Measurements from ENCODE around the gene MYOG.

DNA sequence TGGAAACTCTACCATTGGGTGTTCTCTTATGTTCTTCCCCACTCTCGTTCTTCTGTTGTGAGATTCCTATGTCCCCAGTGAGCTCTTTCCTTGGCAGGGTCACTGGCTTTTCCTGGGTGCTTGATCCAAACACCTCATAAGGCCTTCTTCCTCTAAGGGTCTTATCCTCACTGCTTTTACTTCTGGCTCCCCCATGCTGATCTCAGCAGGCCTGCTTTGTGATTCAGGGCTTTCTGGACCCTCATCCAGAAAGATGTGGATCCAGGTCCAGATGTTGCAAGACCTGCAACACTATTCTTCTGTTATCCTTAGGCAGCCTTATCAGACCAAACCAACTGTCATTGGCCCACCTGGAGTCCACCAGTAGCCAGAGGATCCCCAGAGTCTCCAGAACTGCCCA lies 11.2 kb upstream of the MYOG start:
- no peak for TF ChIP-seq POLR2AphosphoS5 (IDR thresholded peaks at IDR 0.05)
- TF ChIP-seq, protein P1, sequence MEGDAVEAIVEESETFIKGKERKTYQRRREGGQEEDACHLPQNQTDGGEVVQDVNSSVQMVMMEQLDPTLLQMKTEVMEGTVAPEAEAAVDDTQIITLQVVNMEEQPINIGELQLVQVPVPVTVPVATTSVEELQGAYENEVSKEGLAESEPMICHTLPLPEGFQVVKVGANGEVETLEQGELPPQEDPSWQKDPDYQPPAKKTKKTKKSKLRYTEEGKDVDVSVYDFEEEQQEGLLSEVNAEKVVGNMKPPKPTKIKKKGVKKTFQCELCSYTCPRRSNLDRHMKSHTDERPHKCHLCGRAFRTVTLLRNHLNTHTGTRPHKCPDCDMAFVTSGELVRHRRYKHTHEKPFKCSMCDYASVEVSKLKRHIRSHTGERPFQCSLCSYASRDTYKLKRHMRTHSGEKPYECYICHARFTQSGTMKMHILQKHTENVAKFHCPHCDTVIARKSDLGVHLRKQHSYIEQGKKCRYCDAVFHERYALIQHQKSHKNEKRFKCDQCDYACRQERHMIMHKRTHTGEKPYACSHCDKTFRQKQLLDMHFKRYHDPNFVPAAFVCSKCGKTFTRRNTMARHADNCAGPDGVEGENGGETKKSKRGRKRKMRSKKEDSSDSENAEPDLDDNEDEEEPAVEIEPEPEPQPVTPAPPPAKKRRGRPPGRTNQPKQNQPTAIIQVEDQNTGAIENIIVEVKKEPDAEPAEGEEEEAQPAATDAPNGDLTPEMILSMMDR (IDR thresholded peaks at IDR 0.05) = no peak
- no peak for TF ChIP-seq EP300 (IDR thresholded peaks at IDR 0.05)
